GM15510 (cell line): ENCODE results near the gene DUT.

ENCODE experiments used
- POLR2A ChIP-seq: IDR thresholded peaks from 3 replicates; pipeline ENCODE4 v1.6.1; 2011; ENCODE audit warnings: borderline replicate concordance; ENCODE audit not compliant: insufficient read length; ENCODE audit errors: extremely low read depth

The DUT gene

DNA sequence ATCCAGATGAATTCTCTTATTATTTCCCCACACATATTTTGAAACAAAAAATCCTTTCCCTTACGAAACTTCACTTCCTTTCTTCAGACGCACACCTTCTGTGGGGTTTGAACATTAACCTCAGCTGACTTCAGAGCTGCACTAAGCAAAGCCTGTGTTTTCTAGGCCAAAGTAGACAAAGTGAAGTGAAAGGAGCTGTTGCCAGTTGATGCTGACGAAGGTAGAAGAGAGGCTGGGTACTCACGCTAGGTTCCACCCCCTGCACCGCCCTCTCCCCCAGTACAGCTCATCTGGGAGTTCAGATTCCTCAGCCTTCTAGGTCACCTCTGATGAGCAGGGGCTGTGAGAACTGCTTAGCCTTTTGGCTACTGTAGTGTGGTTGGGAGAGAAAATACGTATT, 24.1 kb downstream of the DUT start:
- no peak for TF ChIP-seq POLR2A

DNA sequence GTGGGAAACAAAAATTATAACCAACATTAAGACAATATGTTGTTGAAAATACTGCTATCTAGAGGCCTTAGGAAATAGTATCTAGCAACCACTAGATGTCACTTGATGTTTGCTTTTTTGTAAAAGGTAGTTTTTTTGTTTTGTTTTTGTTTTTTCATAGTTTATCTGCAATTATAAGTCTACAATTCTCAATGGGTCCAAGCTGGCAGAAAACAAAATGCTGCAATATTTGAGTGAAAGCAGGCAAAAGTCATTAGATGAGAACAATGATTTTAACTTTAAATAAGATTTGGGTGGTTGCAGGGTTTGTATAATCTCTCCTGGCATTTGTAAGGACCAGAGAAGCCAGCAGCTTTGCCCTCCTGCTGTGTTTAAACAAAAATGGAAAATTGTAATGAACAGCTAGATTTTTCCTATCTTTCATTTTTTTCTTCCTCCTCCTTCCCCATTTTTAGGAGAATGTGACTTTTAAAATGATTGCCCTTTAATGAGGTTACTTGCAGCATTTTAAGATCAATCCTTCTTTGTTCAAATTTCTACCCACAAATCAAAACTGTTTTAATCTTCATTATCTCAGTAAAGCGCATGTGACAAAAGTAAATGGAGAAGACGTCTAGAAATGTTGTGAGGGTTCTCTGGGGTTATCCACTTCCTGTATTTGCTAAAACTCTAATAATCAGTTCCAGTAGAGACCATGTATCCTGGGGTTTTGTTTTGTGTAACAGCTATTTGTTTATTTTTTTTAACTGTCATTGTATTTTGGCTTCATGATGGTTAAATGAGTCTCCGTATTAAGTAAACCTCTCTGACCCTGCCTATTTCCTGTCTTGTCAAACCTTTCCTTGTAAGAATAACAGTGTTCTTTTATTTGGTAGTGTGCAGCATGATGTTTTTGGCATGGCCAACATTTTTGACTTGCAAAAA, 27.3 kb downstream of the DUT start:
- TF ChIP-seq POLR2A, result no peak

DNA sequence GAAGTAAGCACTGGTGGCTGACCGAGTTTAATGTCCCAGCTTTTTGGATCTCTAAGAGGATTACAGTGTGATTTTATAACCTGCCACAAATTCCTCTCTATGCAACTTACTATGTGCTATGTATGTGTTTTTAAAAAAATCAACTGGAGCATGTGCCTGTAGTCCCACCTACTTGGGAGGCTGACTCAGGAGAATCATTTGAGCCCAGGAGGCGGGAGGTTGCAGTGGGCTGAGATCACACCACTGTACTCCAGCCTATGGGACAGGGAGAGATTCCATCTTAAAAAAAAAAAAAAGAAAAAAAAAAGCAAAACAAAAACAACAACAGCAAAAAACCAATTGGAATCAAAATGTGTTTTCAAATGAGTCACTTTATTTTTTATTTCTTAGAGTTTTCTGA, 29.6 kb downstream of the DUT start:
- no peak for TF ChIP-seq POLR2A

DNA sequence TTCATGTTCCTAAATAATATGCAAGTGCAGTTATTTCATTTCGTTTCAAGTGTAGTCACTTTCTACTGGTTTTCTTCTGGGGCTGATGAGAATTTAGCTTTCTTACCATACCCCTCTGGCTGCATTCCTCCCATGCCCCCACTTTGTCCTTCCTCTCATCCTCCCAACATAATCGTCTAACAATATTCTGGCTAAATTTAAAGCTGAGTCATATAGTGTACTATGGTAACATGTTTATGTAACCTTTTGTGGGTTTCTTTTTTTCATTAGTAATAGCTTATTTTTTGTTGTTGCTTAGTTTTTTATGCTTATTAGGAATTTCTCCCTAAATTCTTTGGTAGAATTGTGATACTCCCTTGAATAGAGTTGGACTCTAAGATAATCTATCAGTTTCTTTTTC, 30.5 kb downstream of the DUT start:
- TF ChIP-seq POLR2A, result no peak

DNA sequence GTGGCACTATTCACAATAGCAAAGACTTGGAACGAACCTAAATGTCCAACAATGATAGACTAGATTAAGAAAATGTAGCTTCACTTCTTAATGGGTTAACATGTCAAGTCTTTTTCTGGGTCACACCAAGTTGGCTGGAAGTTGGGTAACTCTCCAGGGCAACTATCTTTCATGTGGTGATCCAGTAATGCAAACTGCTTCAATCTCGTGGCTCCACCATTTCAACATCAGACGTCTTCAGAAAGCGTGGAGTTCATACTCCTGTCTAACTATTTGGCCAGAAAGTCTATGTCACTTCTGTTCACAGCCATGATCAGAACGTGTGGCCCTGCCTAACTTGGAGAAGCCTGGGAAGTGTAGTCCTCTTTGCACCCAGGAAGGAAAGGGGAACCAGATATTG, 32.2 kb downstream of the DUT start:
- TF ChIP-seq POLR2A, result no peak

DNA sequence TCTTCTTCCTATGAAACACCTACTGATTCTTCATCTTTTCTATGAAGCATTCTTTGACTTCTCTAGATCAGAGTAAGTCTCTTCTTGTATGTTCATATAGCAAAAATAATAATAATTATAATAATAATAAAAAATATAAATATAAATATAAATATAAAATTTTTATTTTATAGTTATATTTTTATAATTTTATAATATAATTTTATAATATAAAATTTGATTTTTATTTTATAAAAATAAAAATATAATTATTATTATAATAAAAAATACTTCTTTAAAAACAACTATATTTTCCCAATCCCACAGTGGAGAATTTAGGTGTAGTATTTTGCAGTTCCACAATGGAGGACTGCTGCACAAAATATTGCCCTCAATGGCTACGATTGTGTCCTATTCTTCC, 34.3 kb downstream of the DUT start:
- TF ChIP-seq POLR2A, result no peak

DNA sequence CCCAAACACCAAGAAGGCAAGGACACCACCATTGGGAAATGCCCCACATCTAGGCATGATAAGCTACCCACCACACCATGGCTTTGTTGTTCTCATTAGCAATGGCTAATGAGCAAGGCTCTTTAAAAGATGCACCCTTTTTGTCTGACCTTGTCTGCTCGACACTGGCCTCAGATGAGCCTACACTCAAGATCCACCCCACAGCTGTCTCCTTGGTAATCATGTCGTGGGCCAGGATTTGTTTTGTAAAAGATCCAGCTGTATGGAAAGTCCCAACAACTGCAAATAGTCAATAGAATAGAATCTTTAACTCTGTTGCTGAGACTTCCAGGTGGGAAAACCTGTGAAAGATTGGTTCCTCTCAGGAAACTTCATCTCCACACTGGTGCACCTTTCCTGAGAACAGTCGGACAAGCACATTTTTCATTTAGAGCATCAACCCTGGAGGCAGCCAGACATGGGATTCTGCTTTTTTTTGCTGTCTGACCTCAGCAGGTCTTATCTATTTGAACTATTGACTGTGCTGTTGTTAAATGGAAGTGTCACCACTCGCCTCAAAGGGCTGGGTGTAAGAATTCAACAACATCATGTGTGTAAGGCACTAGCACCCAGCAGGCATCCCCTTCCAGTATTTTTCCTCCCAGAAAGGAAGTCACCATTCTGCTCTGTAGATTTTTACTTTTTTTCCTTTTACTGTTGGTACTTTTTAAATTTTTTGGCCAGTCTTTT, 35.5 kb downstream of the DUT start:
- no peak for TF ChIP-seq POLR2A

DNA sequence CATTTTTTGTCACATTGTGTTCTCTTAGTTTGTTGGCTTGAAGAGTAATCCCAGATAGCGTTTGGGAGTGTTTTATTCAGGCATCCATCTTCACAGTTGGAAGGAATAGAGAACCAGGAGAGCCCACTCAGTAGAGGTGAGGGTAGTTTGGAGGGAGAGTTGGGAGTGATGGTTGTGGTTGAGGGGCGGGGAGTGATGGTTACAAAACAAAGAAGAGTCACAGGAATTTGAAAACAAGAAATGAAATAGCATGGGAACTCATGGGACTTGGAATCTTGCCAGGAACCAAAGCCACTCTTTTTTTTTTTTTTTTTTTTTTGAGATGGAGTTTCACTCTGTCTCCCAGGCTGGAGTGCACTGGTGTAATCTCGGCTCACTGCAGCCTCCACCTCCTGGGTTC, 36.3 kb downstream of the DUT start:
- TF ChIP-seq POLR2A, result no peak

DNA sequence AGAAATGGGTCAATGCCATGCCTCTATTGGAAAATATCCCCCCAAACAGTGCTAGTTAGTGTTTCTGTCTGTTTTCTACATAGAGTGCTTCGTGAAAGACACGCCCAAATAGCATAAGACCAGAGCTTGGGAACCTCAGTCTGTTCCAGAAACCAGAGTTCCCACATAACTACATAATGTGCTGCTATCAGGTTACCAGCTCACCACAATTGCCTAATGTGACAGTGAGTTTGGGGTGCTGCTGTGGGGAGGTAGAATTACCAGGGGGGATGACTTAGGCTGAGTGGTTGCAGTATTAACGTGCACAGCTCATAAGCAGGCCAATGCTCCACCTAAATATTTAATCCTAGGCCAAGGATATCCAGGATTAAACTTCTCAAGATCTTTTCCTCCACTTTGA, 39.2 kb downstream of the DUT start:
- TF ChIP-seq POLR2A, result no peak

DNA sequence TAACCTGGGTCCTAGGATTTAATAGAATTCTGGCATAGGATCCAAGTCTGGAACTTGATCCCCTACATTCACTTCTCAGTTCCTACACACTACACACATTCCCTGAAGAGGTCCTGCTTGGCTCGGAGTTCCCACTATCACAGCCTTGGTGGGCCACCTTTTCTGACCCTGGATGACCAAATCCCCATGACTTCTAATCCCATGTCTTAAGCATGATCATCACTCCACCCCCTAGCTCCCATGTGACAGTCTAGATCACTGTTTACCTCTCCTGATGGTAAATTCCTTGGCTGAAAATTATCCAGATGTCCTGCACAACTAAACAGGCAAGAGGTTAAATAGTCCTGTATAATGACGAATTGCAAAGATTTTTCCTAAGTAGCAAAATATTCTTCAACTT, 40.3 kb downstream of the DUT start:
- TF ChIP-seq POLR2A, result no peak

DNA sequence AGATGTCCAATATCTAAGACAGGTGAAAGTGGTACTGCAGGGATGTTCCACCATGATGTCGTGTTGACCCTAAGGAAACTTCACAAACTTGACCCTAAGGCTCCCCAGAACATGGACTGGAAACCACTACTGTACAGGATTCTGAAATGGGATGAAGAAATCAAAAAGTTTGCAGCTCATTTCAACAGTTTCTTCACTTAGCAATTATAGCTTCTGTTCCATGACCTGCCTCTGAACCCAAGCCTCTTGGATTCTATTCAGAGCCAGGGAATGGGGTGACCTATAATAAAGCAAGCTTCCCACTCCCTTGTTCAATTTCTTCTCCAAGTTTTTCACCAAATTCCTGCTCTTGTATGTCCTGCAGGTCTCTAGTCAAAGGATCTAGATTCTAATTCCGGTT, 40.7 kb downstream of the DUT start:
- TF ChIP-seq POLR2A, result no peak

DNA sequence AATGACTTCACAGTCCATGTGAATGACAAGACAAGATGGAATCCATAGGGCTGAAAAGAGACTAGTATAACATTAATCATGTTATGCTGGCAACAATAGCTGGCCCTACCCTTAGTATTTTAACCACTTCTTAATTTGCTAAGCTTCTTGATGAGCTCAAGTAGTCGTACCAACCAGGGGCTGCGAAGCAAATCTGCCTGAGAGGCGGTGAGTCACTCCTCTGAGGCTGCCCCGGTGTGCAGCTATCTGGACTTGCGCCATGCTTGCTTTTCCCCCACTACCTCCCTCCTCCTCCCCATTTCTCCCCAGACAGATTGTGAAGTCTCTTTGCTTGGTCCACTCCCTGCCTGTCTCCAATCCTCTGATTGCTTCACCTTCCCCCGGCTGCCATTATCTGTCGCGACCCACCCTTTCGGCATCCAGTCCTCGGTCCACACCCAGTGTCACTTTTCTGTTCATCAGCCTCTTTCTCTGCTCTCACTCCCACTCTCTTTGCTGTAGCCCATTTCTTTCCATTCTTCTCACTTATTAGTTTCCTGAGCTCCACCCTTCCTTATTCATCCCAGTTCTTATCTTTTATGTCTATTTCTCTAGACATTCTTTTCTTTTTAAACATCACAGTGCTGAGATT, 42.7 kb downstream of the DUT start:
- TF ChIP-seq POLR2A, result no peak

DNA sequence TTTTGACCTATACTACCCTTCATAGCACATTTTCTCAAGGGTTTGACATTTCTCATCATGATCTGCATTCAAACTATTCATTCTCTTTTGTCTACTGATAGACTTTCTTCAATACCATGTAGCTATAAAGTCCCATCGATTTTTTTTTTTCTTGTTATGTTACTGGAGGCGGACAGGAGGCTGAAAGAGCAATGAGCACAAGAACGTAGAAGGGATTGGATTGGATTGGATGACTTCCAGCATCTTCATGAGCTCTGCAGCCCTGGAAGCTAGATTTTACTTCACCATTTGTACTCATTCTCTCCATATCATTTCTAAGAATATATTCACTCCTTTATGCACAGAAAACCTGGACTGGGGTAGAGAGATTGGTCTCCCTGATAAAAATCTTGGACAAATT, 43.2 kb downstream of the DUT start:
- no peak for TF ChIP-seq POLR2A

DNA sequence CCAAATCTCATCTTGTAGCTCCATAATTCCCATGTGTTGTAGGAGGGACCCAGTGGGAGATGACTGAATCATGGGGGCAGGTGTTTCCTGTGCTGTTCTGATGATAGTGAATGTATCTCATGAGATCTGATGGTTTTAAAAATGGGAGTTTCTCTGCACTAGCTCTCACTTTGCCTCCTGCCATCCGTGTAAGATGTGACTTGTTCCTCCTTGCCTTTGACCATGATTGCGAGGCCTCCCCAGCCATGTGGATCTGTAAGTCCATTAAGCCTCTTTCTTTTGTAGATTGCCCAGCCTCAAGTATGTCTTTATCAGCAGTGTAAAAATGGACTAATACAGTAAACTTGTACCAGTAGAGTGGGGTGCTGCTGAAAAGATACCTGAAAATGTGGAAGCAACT, 44.5 kb downstream of the DUT start:
- TF ChIP-seq POLR2A, result no peak

DNA sequence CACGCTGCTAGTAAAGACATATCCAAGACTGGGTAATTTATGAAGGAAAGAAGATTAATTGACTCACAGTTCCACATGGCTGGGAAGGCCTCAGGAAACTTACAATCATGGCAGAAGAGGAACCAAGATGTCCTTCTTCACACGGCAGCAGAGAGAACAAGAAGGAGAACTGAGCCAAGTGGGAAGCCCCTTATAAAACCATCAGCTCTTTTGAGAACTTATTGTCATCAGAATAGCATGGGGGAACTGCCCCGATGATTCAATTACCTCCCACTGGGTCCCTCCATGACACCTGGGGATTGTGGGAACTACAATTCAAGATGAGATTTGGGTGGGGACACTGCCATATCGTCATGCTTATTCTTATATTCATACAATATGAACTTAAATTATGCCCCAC, 49.0 kb downstream of the DUT start:
- no peak for TF ChIP-seq POLR2A
